K562 (cell line): Measurements from ENCODE around the gene RXFP1. TPM values are rescaled to one million over a fixed set of nuclear protein-coding genes. Genes with fewer than 3 reads are reported as not detected.

Experiments used
- ATAC-seq: fragments of 200-7000 bp; cut with Tn5 transposase; 3 replicates; pipeline ENCODE4 v1.9.1; 2020; ENCODE audit warnings: moderate library complexity
- BruUV-seq: library from RNA; stranded (reverse); fragments of 400-500 nt; replicated peaks from 2 replicates; lab custom pipeline; 2021; lab: Mats Ljungman, UMichigan
- CTCF ChIA-PET: fragments of 300-600 bp; formaldehyde crosslinking; extraction: SDS; loops from one replicate; lab custom pipeline; 2021; ENCODE audit warnings: low intra/inter-chr PET ratio; lab: Yijun Ruan, JAX
- POLR2A ChIA-PET: fragments of 300-600, 350-650 bp; sonication (Branson Sonifier 250); formaldehyde crosslinking; extraction: SDS; loops from one replicate; lab custom pipeline; 2021; ENCODE audit warnings: antibody characterized with exemption, inconsistent platforms; lab: Yijun Ruan, JAX
- DNase-seq, 4 experiments: peaks; one replicate each; pipeline versions ENCODE4 v3.0.0 to v3.0.0-alpha.2; 2011 to 2018; ENCODE audit warnings: low spot score in 3 of 4, mixed read lengths in 3 of 4; ENCODE audit errors: extremely low read depth in 1 of 4
- FAIRE-seq: peaks from 2 replicates; lab custom pipeline; 2011; peaks lifted over from hg19 to GRCh38; lab: Jason Lieb, UNC
- H2AFZ ChIP-seq: 2 replicates; pipeline ENCODE4 v1.6.0; 2011; ENCODE audit warnings: low read depth, low read length, control low read depth, inconsistent platforms
- H3K27ac ChIP-seq: fragments of 200-600 bp; 3 replicates; pipeline ENCODE4 v1.8.0; 2011; ENCODE audit warnings: low read depth, mild to moderate bottlenecking, control low read depth, inconsistent platforms, low read length, moderate library complexity, mixed read lengths; ENCODE audit errors: extremely low read depth
- H3K27me3 ChIP-seq, 2 experiments: fragments of 300-600 bp in 1 of 2; 2 replicates in 1 of 2; 3 replicates in 1 of 2; pipeline versions ENCODE4 v1.6.0 to v1.8.0; 2011; ENCODE audit warnings: inconsistent platforms in 2 of 2, low read length in 2 of 2, mild to moderate bottlenecking in 1 of 2, mixed read lengths in 1 of 2, moderate library complexity in 1 of 2; ENCODE audit not compliant: control insufficient read depth in 2 of 2, insufficient read depth in 2 of 2
- H3K36me3 ChIP-seq: fragments of 300-600 bp; 3 replicates; pipeline ENCODE4 v1.8.0; 2011; ENCODE audit warnings: mild to moderate bottlenecking, low read length, inconsistent platforms; ENCODE audit not compliant: control insufficient read depth, insufficient read depth
- H3K4me1 ChIP-seq, 2 experiments: fragments of 200-600 bp in 1 of 2; replicated peaks in 1 of 2; 2 replicates in 1 of 2; 3 replicates in 1 of 2; pipeline versions ENCODE4 v1.5.1 to v1.8.0; 2011; ENCODE audit warnings: inconsistent platforms in 2 of 2, low read length in 2 of 2, mild to moderate bottlenecking in 1 of 2, mixed read lengths in 1 of 2, moderate library complexity in 1 of 2; ENCODE audit not compliant: control insufficient read depth in 2 of 2, insufficient read depth in 2 of 2
- H3K4me2 ChIP-seq: 2 replicates; pipeline ENCODE4 v1.6.1; 2011; ENCODE audit warnings: low read length, control low read depth, inconsistent platforms, mixed read lengths; ENCODE audit not compliant: insufficient read depth
- H3K4me3 ChIP-seq: fragments of 200-600 bp; sonication (generic), shearing (Covaris generic); 2 replicates; pipeline ENCODE4 v1.5.1; 2016; ENCODE audit warnings: control low read depth, inconsistent platforms
- H3K79me2 ChIP-seq: fragments of 200-600 bp; 3 replicates; pipeline ENCODE4 v1.8.0; 2011; ENCODE audit warnings: low read length, inconsistent platforms; ENCODE audit not compliant: control insufficient read depth, insufficient read depth
- H3K9ac ChIP-seq, 2 experiments: 2 replicates each; pipeline versions ENCODE4 v1.6.0 to v1.6.1; 2011; ENCODE audit warnings: low read depth in 2 of 2, low read length in 2 of 2, control low read depth in 1 of 2, inconsistent platforms in 1 of 2, mild to moderate bottlenecking in 1 of 2, mixed read lengths in 1 of 2; ENCODE audit not compliant: insufficient read depth in 1 of 2
- H3K9me1 ChIP-seq: one replicate; pipeline ENCODE4 v1.6.0; 2011; ENCODE audit warnings: inconsistent platforms, mild to moderate bottlenecking, low read length, moderate library complexity; ENCODE audit not compliant: control insufficient read depth, insufficient read depth
- H3K9me3 ChIP-seq: replicated peaks from 2 replicates; pipeline ENCODE4 v1.5.1; 2011; ENCODE audit warnings: low read depth, low read length, inconsistent platforms; ENCODE audit not compliant: control insufficient read depth, insufficient read depth
- H4K20me1 ChIP-seq: replicated peaks from 2 replicates; pipeline ENCODE4 v1.6.1; 2011; ENCODE audit warnings: low read length, inconsistent platforms, mixed read lengths; ENCODE audit not compliant: control insufficient read depth, insufficient read depth
- CXXC5 ChIP-seq: fragments of 250-450 bp; sonication (Bioruptor Pico); IDR thresholded peaks from 2 replicates; pipeline ENCODE4 v1.8.0; 2022; ENCODE audit warnings: inconsistent platforms, mild to moderate bottlenecking, moderate library complexity
- DEAF1 ChIP-seq: fragments of 450-650 bp; formaldehyde crosslinking; IDR thresholded peaks from 2 replicates; pipeline ENCODE4 v1.4.0; 2020; ENCODE audit warnings: mild to moderate bottlenecking, moderate library complexity
- DNMT1 ChIP-seq: fragments of 450-650 bp; IDR thresholded peaks from 2 replicates; pipeline ENCODE4 v1.6.1; 2016; ENCODE audit warnings: antibody characterized with exemption, mild to moderate bottlenecking
- FOXA1 ChIP-seq: fragments of 450-650 bp; IDR thresholded peaks from 2 replicates; pipeline ENCODE4 v1.6.1; 2016; ENCODE audit warnings: mild to moderate bottlenecking, borderline replicate concordance
- HDAC3 ChIP-seq: fragments of 450-650 bp; IDR thresholded peaks from 2 replicates; pipeline ENCODE4 v1.6.1; 2018; ENCODE audit warnings: borderline replicate concordance, mild to moderate bottlenecking, moderate library complexity; ENCODE audit not compliant: partially characterized antibody
- HNRNPL ChIP-seq: fragments of 200-400 bp; formaldehyde crosslinking; IDR thresholded peaks from 2 replicates; pipeline ENCODE4 v1.6.1; 2017; ENCODE audit warnings: low read depth, mild to moderate bottlenecking, low read length
- NEUROD1 ChIP-seq: fragments of 150-350 bp; IDR thresholded peaks from 2 replicates; pipeline ENCODE4 v1.6.1; 2014; ENCODE audit warnings: borderline replicate concordance, low read length, low read depth; ENCODE audit not compliant: partially characterized antibody
- POLR3A ChIP-seq: IDR thresholded peaks from 2 replicates; pipeline ENCODE4 v1.6.1; 2011; ENCODE audit warnings: borderline replicate concordance, mild to moderate bottlenecking, moderate library complexity; ENCODE audit not compliant: insufficient read length, insufficient read depth; ENCODE audit errors: extremely low read depth
- PURB ChIP-seq: sonication (generic); formaldehyde crosslinking; IDR thresholded peaks from 2 replicates; pipeline ENCODE4 v1.9.0; 2021; ENCODE audit warnings: low read depth, mild to moderate bottlenecking, missing genetic modification reagents
- SIRT6 ChIP-seq: IDR thresholded peaks from one replicate; pipeline ENCODE4 v1.6.1; 2012; ENCODE audit warnings: low read depth, mild to moderate bottlenecking, control low read depth, inconsistent platforms, low read length, moderate library complexity
- SRSF1 ChIP-seq: fragments of 200-400 bp; formaldehyde crosslinking; IDR thresholded peaks from 2 replicates; pipeline ENCODE4 v1.6.1; 2017; ENCODE audit warnings: mild to moderate bottlenecking, low read depth, low read length, moderate library complexity
- THAP12 ChIP-seq: fragments of 250-450 bp; sonication (Bioruptor Pico); IDR thresholded peaks from 2 replicates; pipeline ENCODE4 v1.9.0; 2021; ENCODE audit warnings: mild to moderate bottlenecking, inconsistent platforms
- U2AF1 ChIP-seq: fragments of 200-400 bp; formaldehyde crosslinking; optimal IDR thresholded peaks from 2 replicates; pipeline ENCODE3; 2017; ENCODE audit warnings: mild to moderate bottlenecking, low read depth, low read length, moderate library complexity
- ZBTB9 ChIP-seq: fragments of 450-650 bp; formaldehyde crosslinking; IDR thresholded peaks from 2 replicates; pipeline ENCODE4 v1.4.0; 2020; ENCODE audit warnings: mild to moderate bottlenecking, moderate library complexity
- ZNF12 ChIP-seq: sonication (generic); formaldehyde crosslinking; IDR thresholded peaks from 2 replicates; pipeline ENCODE4 v1.4.0; 2020; ENCODE audit warnings: mild to moderate bottlenecking, missing genetic modification reagents
- ZNF449 ChIP-seq: fragments of 250-450 bp; sonication (Bioruptor Pico); IDR thresholded peaks from 2 replicates; pipeline ENCODE4 v1.8.0; 2022; ENCODE audit warnings: moderate library complexity, mild to moderate bottlenecking, inconsistent platforms
- WGBS: fragments of 100-300 bp; shearing (Covaris generic); methylation state at CpG from one replicate; pipeline ENCODE4 v1.1.6; 2016; ENCODE audit warnings: low coverage, mixed read lengths; ENCODE audit not compliant: insufficient coverage; ENCODE audit errors: missing lambda C conversion rate; 5-methylcytosine and 5-hydroxymethylcytosine counted together
- in situ Hi-C: fragments of 300-500 bp; cut with MboI; formaldehyde crosslinking; loops from 4 replicates; pipeline ENCODE4 v1.15.0; 2018; ENCODE audit warnings: inconsistent platforms, mixed read lengths
- intact Hi-C: fragments of 100-400 bp; cut with micrococcal nuclease; formaldehyde crosslinking; loops from 2 replicates; pipeline ENCODE4 v1.14.2; 2022
- polyA plus RNA-seq, 8 experiments: library from polyadenylated mRNA; depleted of rRNA in 4 of 8; stranded (reverse) in 5 of 8; unstranded in 3 of 8; fragments of >200 nt; fragmentation: Nextera tagmentation in 2 of 8; fragmentation: Illumina TruSeq in 1 of 8; extraction: Ambion mirVana in 2 of 8; extraction: Trizol in 1 of 8; gene quantifications; 2 replicates each; pipeline versions ENCODE4 v1.2.1 to v1.2.3, GENCODE V29; 2011 to 2014; ENCODE audit warnings: inconsistent platforms in 1 of 8, missing spikeins in 1 of 8
- total RNA-seq, 7 experiments: library from RNA; depleted of rRNA in 6 of 7; stranded (reverse); fragments of >200 nt in 6 of 7; fragmentation: Illumina TruSeq in 2 of 7; extraction: Trizol in 2 of 7; gene quantifications; 2 replicates each; pipeline versions ENCODE4 v1.2.1 to v1.2.3, GENCODE V29; 2011 to 2021; ENCODE audit warnings: low replicate concordance in 1 of 7

Gene RXFP1
- total and polyA plus RNA-seq, 9 of the 15 experiments (the other 6 are each of a cell fraction or from before 2014, with no cell fraction given): 0.03 to 0.06 (median 0.04) TPM; not detected in 6

GRCh38 chr4:158544141-158544540 lies 22.5 kb downstream of the RXFP1 start:
- H3K9me3 ChIP-seq: no peaks in the 10 kb centered on the region
- no peak overlapping the region for H2AFZ ChIP-seq
- CTCF ChIA-PET: no interaction called here
- FAIRE-seq: no peak
- no peak for TF ChIP-seq NEUROD1
- TF ChIP-seq SIRT6: no peak
- no peak for TF ChIP-seq U2AF1
- no peak for TF ChIP-seq ZBTB9 (CRISPR knock-in tag)
- no peak for TF ChIP-seq CXXC5 (CRISPR knock-in tag)
- TF ChIP-seq DNMT1: no peak
- no peak for TF ChIP-seq ZNF449 (CRISPR knock-in tag)
- no peak for TF ChIP-seq DEAF1 (CRISPR knock-in tag)
- no peak for TF ChIP-seq POLR3A
- TF ChIP-seq HDAC3: no peak
- no peak for TF ChIP-seq FOXA1
- no peak for TF ChIP-seq THAP12 (CRISPR knock-in tag)
- no peak for TF ChIP-seq HNRNPL
- TF ChIP-seq ZNF12: no peak
- no peak for TF ChIP-seq PURB
- TF ChIP-seq SRSF1: no peak
- no peaks in the 10 kb centered on the region; a peak in 3 of 5 replicates for H3K4me1 ChIP-seq
- H3K27ac ChIP-seq: no peak overlapping the region
- H3K4me3 ChIP-seq: no peak overlapping the region
- H3K27me3 ChIP-seq: no peaks in the 10 kb centered on the region
- no peak for DNase-seq
- no peaks in the 10 kb centered on the region for H3K36me3 ChIP-seq
- no TSS peak for BruUV-seq
- no peaks in the 10 kb centered on the region for H4K20me1 ChIP-seq
- no peak overlapping the region for H3K4me2 ChIP-seq
- no peak for ATAC-seq
- in situ Hi-C loops: no loop called here
- POLR2A ChIA-PET: no interaction called here
- H3K9ac ChIP-seq: no peak overlapping the region
- 19% methylated on average over 1 of the region's 1 CpG for WGBS
- H3K79me2 ChIP-seq: no peaks in the 10 kb centered on the region
- intact Hi-C loops: no loop called here
- H3K9me1 ChIP-seq: no peaks in the 10 kb centered on the region
